Transverse colon (tissue), 3 donors: Measurements from ENCODE around the gene KRTAP12-2.

Source experiments
- CTCF ChIP-seq, 5 experiments: fragments of 200-600 bp in 3 of 5; fragments of 450-650 bp in 2 of 5; sonication (generic) in 3 of 5; IDR thresholded peaks; 1 replicate in 2 of 5; 2 replicates in 3 of 5; pipeline ENCODE4 v1.5.1; 2016 to 2017; ENCODE audit warnings: antibody characterized with exemption in 5 of 5, inconsistent platforms in 3 of 5, mild to moderate bottlenecking in 2 of 5, moderate library complexity in 1 of 5
- EP300 ChIP-seq: sonication (generic); formaldehyde crosslinking; IDR thresholded peaks from one replicate; pipeline ENCODE4 v1.6.1; 2017; ENCODE audit warnings: antibody characterized with exemption, low read depth
- POLR2A ChIP-seq: fragments of 450-650 bp; IDR thresholded peaks from one replicate; pipeline ENCODE4 v1.6.1; 2016; ENCODE audit warnings: antibody characterized with exemption, mild to moderate bottlenecking, moderate library complexity

DNA sequence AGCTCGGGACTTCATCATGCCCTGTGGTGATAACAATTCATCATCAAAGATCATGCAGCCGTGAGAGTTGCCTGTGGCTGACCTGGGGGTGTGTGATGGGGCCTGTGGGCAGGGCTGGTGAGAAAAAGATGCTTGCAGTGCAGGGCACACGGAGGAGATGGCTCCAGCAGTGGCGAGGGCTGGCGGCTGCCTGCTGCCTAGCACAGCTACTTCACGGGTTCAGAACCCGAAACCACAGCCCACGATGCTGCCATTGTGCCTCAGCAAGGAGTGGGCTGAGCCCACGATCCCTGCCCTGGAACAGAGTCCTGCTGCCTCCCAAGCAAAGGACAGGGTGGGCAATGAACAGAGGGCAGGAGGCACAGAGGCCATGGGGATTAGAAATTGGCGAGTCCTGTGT lies 40.5 kb downstream of the KRTAP12-2 start:
- TF ChIP-seq CTCF (IDR thresholded peaks at IDR 0.05) (no peak), POLR2A (no peak), EP300 (no peak)
